Caco-2 (cell line): Measurements from ENCODE around the gene PPM1L. TPM values are rescaled to one million over a fixed set of nuclear protein-coding genes. Genes with fewer than 3 reads are reported as not detected.

Experiments
- BruUV-seq: library from RNA; stranded (reverse); fragments of 400-500 nt; replicated peaks from 2 replicates; lab custom pipeline; 2021; lab: Mats Ljungman, UMichigan
- CTCF ChIA-PET: fragments of 300-600 bp; sonication (Branson Sonifier 250); formaldehyde crosslinking; loops from one replicate; lab custom pipeline; 2022; ENCODE audit warnings: antibody characterized with exemption; lab: Charles Lee
- POLR2A ChIA-PET: fragments of 300-600 bp; sonication (Branson Sonifier 250); formaldehyde crosslinking; loops from one replicate; lab custom pipeline; 2022; ENCODE audit warnings: antibody characterized with exemption; lab: Charles Lee
- DNase-seq, 2 experiments: peaks; one replicate each; pipeline versions ENCODE4 v3.0.0 to v3.0.0-alpha.2; 2020 to 2022
- H3K27me3 ChIP-seq: replicated peaks from 2 replicates; pipeline ENCODE4 v1.6.0; 2011; ENCODE audit warnings: low read length; ENCODE audit not compliant: control insufficient read depth, insufficient read depth
- H3K36me3 ChIP-seq: 2 replicates; pipeline ENCODE4 v1.5.1; 2011; ENCODE audit warnings: low read length; ENCODE audit not compliant: control insufficient read depth, insufficient read depth
- H3K4me1 ChIP-seq: fragments of 250-450 bp; sonication (Bioruptor Pico); 2 replicates; pipeline ENCODE4 v1.5.1; 2020; ENCODE audit warnings: mild to moderate bottlenecking
- H3K4me3 ChIP-seq: 2 replicates; pipeline ENCODE4 v1.5.1; 2011; ENCODE audit warnings: low read depth, mild to moderate bottlenecking, control low read depth, low read length
- H3K9me3 ChIP-seq: fragments of 250-450 bp; sonication (Bioruptor Pico); 2 replicates; pipeline ENCODE4 v1.5.1; 2020; ENCODE audit warnings: mild to moderate bottlenecking, moderate library complexity
- H3K27ac Mint-ChIP-seq: one replicate; pipeline ENCODE4 v1.8.0; 2022; ENCODE audit warnings: mixed read lengths; ENCODE audit not compliant: unreplicated experiment
- H3K27me3 Mint-ChIP-seq: one replicate; pipeline ENCODE4 v1.8.0; 2022; ENCODE audit warnings: mixed read lengths; ENCODE audit not compliant: insufficient read depth, unreplicated experiment
- H3K36me3 Mint-ChIP-seq: one replicate; pipeline ENCODE4 v1.8.0; 2022; ENCODE audit warnings: mild to moderate bottlenecking, mixed read lengths; ENCODE audit not compliant: insufficient read depth, unreplicated experiment
- H3K4me1 Mint-ChIP-seq: one replicate; pipeline ENCODE4 v1.8.0; 2022; ENCODE audit warnings: low read depth, mixed read lengths; ENCODE audit not compliant: unreplicated experiment
- H3K4me3 Mint-ChIP-seq: one replicate; pipeline ENCODE4 v1.8.0; 2022; ENCODE audit warnings: mild to moderate bottlenecking, moderate library complexity, mixed read lengths; ENCODE audit not compliant: unreplicated experiment
- H3K9me3 Mint-ChIP-seq: one replicate; pipeline ENCODE4 v1.8.0; 2022; ENCODE audit warnings: mixed read lengths; ENCODE audit not compliant: unreplicated experiment
- CTCF ChIP-seq, 2 experiments: fragments of 200-600 bp in 1 of 2; IDR thresholded peaks; 1 replicate in 1 of 2; 2 replicates in 1 of 2; pipeline versions ENCODE4 v1.5.1 to v1.8.0; 2011 to 2022; ENCODE audit warnings: antibody characterized with exemption in 1 of 2, control low read depth in 1 of 2, inconsistent platforms in 1 of 2, low read depth in 1 of 2, low read length in 1 of 2, mild to moderate bottlenecking in 1 of 2, moderate library complexity in 1 of 2; ENCODE audit not compliant: insufficient read depth in 1 of 2, severe bottlenecking in 1 of 2, unreplicated experiment in 1 of 2
- intact Hi-C: fragments of 100-400 bp; cut with micrococcal nuclease; formaldehyde crosslinking; loops from one replicate; pipeline ENCODE4 v1.10.0; 2022; ENCODE audit not compliant: unreplicated experiment
- total RNA-seq: library from RNA; stranded (reverse); gene quantifications from 2 replicates; pipeline ENCODE4 v1.2.3, GENCODE V29; 2022

The PPM1L gene
- total RNA-seq, 1 experiment from 2014 or later, result 2.0 TPM

GRCh38 chr3:160820022-160820421 lies 64.0 kb downstream of the PPM1L start:
- BruUV-seq, result no TSS peak
- Histone ChIP-seq H3K4me1 (no peaks in the 10 kb centered on the region), H3K9me3 (no peaks in the 10 kb centered on the region), H3K27me3 (no peaks in the 10 kb centered on the region; the same call in 1 of the 2 replicates), H3K36me3 (no peaks in the 10 kb centered on the region), H3K4me3 (no peak overlapping the region)
- intact Hi-C loops, result no loop called here
- Mint-ChIP-seq H3K4me1 (no peaks in the 10 kb centered on the region), H3K27me3 (peaks cover 11% of the 10 kb centered on the region), H3K27ac (no peak overlapping the region), H3K36me3 (no peaks in the 10 kb centered on the region), H3K9me3 (no peaks in the 10 kb centered on the region), H3K4me3 (no peak overlapping the region)
- ChIA-PET POLR2A (no interaction called here), CTCF (no interaction called here)
- no peak for DNase-seq
- TF ChIP-seq CTCF (IDR thresholded peaks at IDR 0.05; ENCODE audit: insufficient read depth in 1 of 2, low read depth in 1 of 2, low read length in 1 of 2, severe bottlenecking in 1 of 2, unreplicated experiment in 1 of 2), result no peak

- TF ChIP-seq CTCF (IDR thresholded peaks at IDR 0.05; ENCODE audit: insufficient read depth in 1 of 2, low read depth in 1 of 2, low read length in 1 of 2, severe bottlenecking in 1 of 2, unreplicated experiment in 1 of 2), result no peak
- DNase-seq, result no peak
- Histone ChIP-seq H3K9me3 (no peaks in the 10 kb centered on the region), H3K4me3 (no peak overlapping the region), H3K36me3 (no peaks in the 10 kb centered on the region), H3K4me1 (no peaks in the 10 kb centered on the region), H3K27me3 (no peaks in the 10 kb centered on the region; the same call in 1 of the 2 replicates)
- Mint-ChIP-seq H3K4me1 (no peaks in the 10 kb centered on the region), H3K4me3 (no peak overlapping the region), H3K9me3 (no peaks in the 10 kb centered on the region), H3K27me3 (peaks cover 11% of the 10 kb centered on the region), H3K36me3 (no peaks in the 10 kb centered on the region), H3K27ac (no peak overlapping the region)
- no TSS peak for BruUV-seq
- CTCF ChIA-PET, result no interaction called here
- POLR2A ChIA-PET, result no interaction called here
- intact Hi-C loops, result no loop called here
Observed at GRCh38 chr3:160820430-160820829, 64.4 kb downstream of the PPM1L start.

- Histone ChIP-seq H3K4me1 (no peaks in the 10 kb centered on the region), H3K27me3 (no peaks in the 10 kb centered on the region), H3K36me3 (no peaks in the 10 kb centered on the region), H3K4me3 (no peak overlapping the region), H3K9me3 (no peaks in the 10 kb centered on the region)
- Mint-ChIP-seq H3K9me3 (no peaks in the 10 kb centered on the region), H3K4me3 (no peak overlapping the region), H3K27ac (no peak overlapping the region), H3K27me3 (peaks cover 2% of the 10 kb centered on the region), H3K36me3 (no peaks in the 10 kb centered on the region), H3K4me1 (no peaks in the 10 kb centered on the region)
- CTCF ChIA-PET, result no interaction called here
- no TSS peak for BruUV-seq
- intact Hi-C loops, result no loop called here
- TF ChIP-seq CTCF (IDR thresholded peaks at IDR 0.05; ENCODE audit: insufficient read depth in 1 of 2, low read depth in 1 of 2, low read length in 1 of 2, severe bottlenecking in 1 of 2, unreplicated experiment in 1 of 2), result no peak
- DNase-seq, result no peak
- POLR2A ChIA-PET, result interaction anchor here (0.6 kb wide), 1 partner anchor 217 kb away, joined by 3 read pairs; no protein-coding TSS in a partner anchor
Observed at GRCh38 chr3:160822936-160823335, 66.9 kb downstream of the PPM1L start.
